NCI-H748 (cell line): Measurements from ENCODE around the gene NAV2.

Experiments used
- DNase-seq: peaks from one replicate; lab custom pipeline; 2025; ENCODE audit not compliant: unreplicated experiment; lab: John Stamatoyannopoulos, UW

NAV2 gene

GRCh38 chr11:20048246-20048645 is 335.6 kb downstream of the NAV2 start:
- DNase-seq: no peak

GRCh38 chr11:20048707-20049106 is 336.1 kb downstream of the NAV2 start:
- DNase-seq: no peak

- no peak for DNase-seq
Measured at GRCh38 chr11:20049231-20049630, 336.6 kb downstream of the NAV2 start.

GRCh38 chr11:20050048-20050447 is 337.4 kb downstream of the NAV2 start:
- DNase-seq: no peak

GRCh38 chr11:20050551-20051333 is 338.1 kb downstream of the NAV2 start:
- no peak for DNase-seq

- no peak for DNase-seq
Measured at GRCh38 chr11:20051469-20052399, 339.1 kb downstream of the NAV2 start.

- no peak for DNase-seq
Measured at GRCh38 chr11:20053572-20053971, 340.9 kb downstream of the NAV2 start.

- DNase-seq: no peak
Measured at GRCh38 chr11:20054584-20054983, 341.9 kb downstream of the NAV2 start.

- DNase-seq: no peak
Measured at GRCh38 chr11:20055312-20055711, 342.7 kb downstream of the NAV2 start.

GRCh38 chr11:20056109-20056949 is 343.7 kb downstream of the NAV2 start:
- DNase-seq: no peak

GRCh38 chr11:20056950-20057943 is 344.6 kb downstream of the NAV2 start:
- no peak for DNase-seq

GRCh38 chr11:20058749-20059458 is 346.3 kb downstream of the NAV2 start:
- no peak for DNase-seq

GRCh38 chr11:20059587-20060021 is 347.0 kb downstream of the NAV2 start:
- DNase-seq: no peak

GRCh38 chr11:20060181-20060580 is 347.5 kb downstream of the NAV2 start:
- DNase-seq: no peak

- no peak for DNase-seq
Measured at GRCh38 chr11:20060647-20061205, 348.1 kb downstream of the NAV2 start.

- DNase-seq: no peak
Measured at GRCh38 chr11:20061776-20062175, 349.1 kb downstream of the NAV2 start.

GRCh38 chr11:20064961-20065405 is 352.3 kb downstream of the NAV2 start:
- DNase-seq: no peak

- DNase-seq: no peak
Measured at GRCh38 chr11:20065406-20065805, 352.8 kb downstream of the NAV2 start.
